Stromal cell of bone marrow (primary cell): ENCODE data around the gene GSS.

ENCODE experiments used
- DNase-seq: peaks from one replicate; pipeline ENCODE4 v3.0.0-alpha.2; 2012; ENCODE audit warnings: low read depth

GSS gene

GRCh38 chr20:34993941-34994508 lies 38.4 kb upstream of the GSS start:
- DNase-seq = no peak

- no peak for DNase-seq
Measured at GRCh38 chr20:34992751-34993417, 37.3 kb upstream of the GSS start.

GRCh38 chr20:34990661-34991214 lies 35.1 kb upstream of the GSS start:
- no peak for DNase-seq

GRCh38 chr20:34990231-34990630 lies 34.6 kb upstream of the GSS start:
- no peak for DNase-seq

- no peak for DNase-seq
Measured at GRCh38 chr20:34989670-34990069, 34.1 kb upstream of the GSS start.

- no peak for DNase-seq
Measured at GRCh38 chr20:34989118-34989517, 33.5 kb upstream of the GSS start.

GRCh38 chr20:34988191-34988540 lies 32.6 kb upstream of the GSS start:
- DNase-seq = no peak

DNA sequence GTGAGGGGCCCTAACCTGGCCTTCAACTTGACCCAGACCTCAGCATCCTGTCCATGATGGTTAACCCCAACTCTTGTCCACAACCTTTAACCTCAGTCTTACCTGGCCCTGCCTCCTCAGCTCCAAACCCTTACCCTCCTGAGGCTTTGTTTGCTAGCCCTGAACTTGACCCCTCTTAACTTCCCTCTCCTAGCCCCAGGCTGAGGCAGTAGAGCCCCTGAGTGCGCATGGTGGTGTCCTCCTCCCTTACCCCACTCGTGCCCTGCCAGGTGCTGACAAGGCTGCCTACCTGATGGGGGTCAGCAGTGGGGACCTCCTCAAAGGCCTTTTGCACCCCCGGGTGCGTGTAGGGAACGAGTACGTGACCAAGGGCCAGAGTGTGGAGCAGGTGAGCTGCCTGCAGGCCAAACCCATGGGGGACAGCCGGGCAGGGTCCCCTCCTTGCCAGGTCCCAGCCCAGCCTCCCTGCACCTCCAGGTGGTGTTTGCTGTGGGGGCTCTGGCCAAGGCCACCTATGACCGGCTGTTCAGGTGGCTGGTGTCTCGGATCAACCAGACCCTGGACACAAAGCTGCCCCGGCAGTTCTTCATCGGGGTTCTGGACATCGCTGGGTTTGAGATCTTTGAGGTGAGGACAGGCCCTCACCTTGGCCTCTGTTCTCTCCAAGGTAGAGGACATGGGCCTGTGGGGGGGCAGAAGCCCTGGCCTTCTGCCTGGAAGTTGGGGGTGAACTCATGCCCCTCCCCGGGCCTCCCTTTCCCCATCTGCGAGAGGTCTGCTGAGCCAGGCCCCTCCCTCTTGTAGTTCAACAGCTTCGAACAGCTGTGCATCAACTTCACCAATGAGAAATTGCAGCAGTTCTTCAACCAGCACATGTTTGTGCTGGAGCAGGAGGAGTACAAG lies 31.9 kb upstream of the GSS start:
- DNase-seq = no peak

GRCh38 chr20:34986311-34987287 lies 31.0 kb upstream of the GSS start:
- DNase-seq = no peak

- DNase-seq = no peak
Measured at GRCh38 chr20:34985461-34986310, 30.1 kb upstream of the GSS start.

GRCh38 chr20:34984756-34985261 lies 29.2 kb upstream of the GSS start:
- DNase-seq = no peak

GRCh38 chr20:34983995-34984735 lies 28.6 kb upstream of the GSS start:
- no peak for DNase-seq

DNA sequence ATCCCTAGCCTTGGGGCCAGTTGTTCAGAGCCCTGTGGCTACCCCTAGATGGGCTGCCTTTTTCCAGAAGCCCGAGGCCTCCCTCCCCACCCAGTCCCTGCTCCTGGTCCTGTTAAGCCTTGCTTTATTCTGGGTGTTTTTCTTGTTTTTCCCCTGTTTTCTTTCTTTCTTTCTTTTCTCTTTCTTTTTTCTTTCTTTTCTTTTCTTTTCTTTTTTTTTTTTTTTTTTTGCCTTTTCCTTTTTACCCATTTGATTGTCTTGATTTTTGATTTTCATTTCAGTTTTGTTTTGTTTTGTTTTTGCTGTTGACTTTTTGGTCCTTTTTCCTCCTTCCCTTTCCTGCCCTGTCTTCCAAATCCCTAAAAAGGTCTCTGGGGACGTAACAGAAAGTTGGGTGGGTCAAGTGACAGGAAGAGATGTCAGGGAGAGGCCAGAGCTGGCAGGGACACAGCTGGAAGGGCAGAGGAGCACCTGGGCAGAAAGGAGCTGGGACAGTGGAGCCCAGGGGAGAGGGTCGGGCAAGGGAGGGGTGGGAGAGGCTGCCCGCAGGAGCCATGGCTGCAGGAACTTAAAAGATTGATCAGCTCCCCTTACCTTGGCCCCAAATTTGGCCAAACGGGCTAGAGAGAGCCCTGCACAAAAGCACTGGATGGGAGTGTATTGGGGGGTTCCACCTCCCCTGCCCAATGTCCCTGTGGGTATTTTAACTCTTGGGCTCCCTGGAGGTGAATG lies 27.6 kb upstream of the GSS start:
- DNase-seq = no peak

DNA sequence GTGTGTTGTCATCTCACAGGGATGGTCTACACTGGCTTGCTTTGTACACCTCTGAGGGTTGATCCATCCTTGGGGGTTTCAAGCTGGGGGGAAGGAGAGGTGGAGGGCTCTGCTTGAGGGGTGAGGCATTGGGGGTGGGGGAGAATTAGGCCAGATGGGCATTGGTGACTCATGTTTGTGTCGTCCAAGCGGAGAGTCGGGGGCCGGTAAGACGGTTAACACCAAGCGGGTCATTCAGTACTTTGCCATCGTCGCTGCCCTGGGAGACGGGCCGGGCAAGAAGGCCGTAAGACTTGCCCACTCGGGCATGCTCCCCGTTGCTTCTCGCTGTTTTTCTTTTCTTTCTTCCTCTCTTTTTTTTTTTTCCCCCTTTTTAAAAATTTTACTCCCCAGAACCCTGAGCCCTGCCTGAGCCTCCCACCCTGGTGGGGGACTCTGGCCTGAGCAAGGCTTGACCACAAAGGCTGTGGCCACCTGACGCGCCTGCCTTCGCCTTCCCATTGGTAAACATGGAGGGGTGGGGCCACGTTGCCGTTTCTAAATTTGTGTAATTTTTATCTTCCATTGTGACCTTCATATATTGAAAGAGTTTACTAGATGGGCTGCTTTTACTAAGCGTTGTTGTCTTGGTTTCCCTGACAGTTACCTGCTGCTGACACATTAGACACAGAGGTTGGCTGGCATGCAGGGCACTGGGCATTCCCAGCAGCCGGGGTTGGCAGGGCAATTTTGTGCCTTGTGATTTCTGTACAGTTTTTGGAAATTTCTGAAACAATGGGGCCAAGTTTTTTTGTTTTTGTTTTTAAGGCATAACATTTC lies 26.9 kb upstream of the GSS start:
- no peak for DNase-seq

- no peak for DNase-seq
Measured at GRCh38 chr20:34980543-34981233, 25.1 kb upstream of the GSS start.

- DNase-seq = no peak
Measured at GRCh38 chr20:34979366-34980153, 24.0 kb upstream of the GSS start.
